ENCODE results near the gene IGF2. TPM values are rescaled to one million over a fixed set of nuclear protein-coding genes. Genes with fewer than 3 reads are reported as not detected.

Gene IGF2
- total and polyA plus RNA-seq, 2 donors (not counting 3 experiments of a cell fraction or from before 2014, with no cell fraction given), result 5.7 to 21.0 TPM

GRCh38 chr11:2128130-2128510 is 11.1 kb downstream of the IGF2 start:
- dilution Hi-C loops (cut with MboI; ENCODE audit: extremely low pct_ligation_motif_present, low sequenced_read_pairs), result no loop called here
- Histone ChIP-seq H3K9me1 (replicated peaks; ENCODE audit: control insufficient read depth, extremely low read depth, insufficient read depth, low read length) (no peaks in the 10 kb centered on the region), H3K27ac (ENCODE audit: insufficient read depth, low read depth, low read length) (no peak overlapping the region), H3K9ac (replicated peaks; ENCODE audit: extremely low read depth, insufficient read depth, low read length) (no peak overlapping the region), H3K4me2 (ENCODE audit: insufficient read depth, low read length) (no peak overlapping the region), H2AFZ (ENCODE audit: low read depth, low read length) (no peak overlapping the region), H3K4me1 (ENCODE audit: control insufficient read depth, extremely low read depth, insufficient read depth, low read length) (no peaks in the 10 kb centered on the region), H4K20me1 (replicated peaks; ENCODE audit: control insufficient read depth, extremely low read depth, insufficient read depth, low read length) (no peaks in the 10 kb centered on the region), H3K36me3 (ENCODE audit: control insufficient read depth in 2 of 2, extremely low read depth in 1 of 2, insufficient read depth in 2 of 2, low read length in 2 of 2) (no peaks in the 10 kb centered on the region), H3K27me3 (ENCODE audit: control insufficient read depth in 2 of 2, insufficient read depth in 2 of 2, low read length in 2 of 2) (no peaks in the 10 kb centered on the region), H3K9me3 (replicated peaks; ENCODE audit: control insufficient read depth, insufficient read depth, low read length) (no peaks in the 10 kb centered on the region), H3K4me3 (replicated peaks in 1 of 3; ENCODE audit: insufficient read depth in 1 of 3, low read depth in 1 of 3, low read length in 3 of 3) (no peak overlapping the region), H3K79me2 (ENCODE audit: control insufficient read depth, insufficient read depth, low read length) (no peaks in the 10 kb centered on the region)
- DNase-seq (ENCODE audit: low read depth, low spot score) (no peak), FAIRE-seq (no peak)
- ChIA-PET POLR2A (no interaction called here), CTCF (interaction anchor here (1.2 kb wide), 1 partner anchor 24 kb away, joined by 4 read pairs; no protein-coding TSS in a partner anchor)
- TF ChIP-seq EZH2 (IDR thresholded peaks at IDR 0.05; ENCODE audit: borderline replicate concordance, low read depth, low read length, severe bottlenecking), result no peak
- no peak for TF ChIP-seq GATA2 (IDR thresholded peaks at IDR 0.05; ENCODE audit: insufficient read depth, insufficient read length, low read depth, low read length)
- no peak for TF ChIP-seq MAX (IDR thresholded peaks at IDR 0.05; ENCODE audit: insufficient read depth, insufficient read length)
- TF ChIP-seq POLR2A (IDR thresholded peaks at IDR 0.05; ENCODE audit: low read depth, low read length), result no peak
- no peak for TF ChIP-seq FOS (IDR thresholded peaks at IDR 0.05; ENCODE audit: borderline replicate concordance, insufficient read depth, low read length)
- TF ChIP-seq POLR2AphosphoS5 (IDR thresholded peaks at IDR 0.05; ENCODE audit: insufficient read depth, low read depth, low read length), result no peak
- intact Hi-C loops (cut with micrococcal nuclease), result no loop called here
- no TSS peak for BruUV-seq (replicated peaks)

GRCh38 chr11:2127482-2128129 is 11.6 kb downstream of the IGF2 start:
- dilution Hi-C loops (cut with MboI; ENCODE audit: extremely low pct_ligation_motif_present, low sequenced_read_pairs) (no loop called here), intact Hi-C loops (cut with micrococcal nuclease) (no loop called here)
- ChIA-PET POLR2A (no interaction called here), CTCF (interaction anchor here (1.2 kb wide), 1 partner anchor 24 kb away, joined by 4 read pairs; no protein-coding TSS in a partner anchor)
- H3K4me1 ChIP-seq (ENCODE audit: control insufficient read depth, extremely low read depth, insufficient read depth, low read length), result no peaks in the 10 kb centered on the region
- H2AFZ ChIP-seq (ENCODE audit: low read depth, low read length), result no peak overlapping the region
- H3K9me3 ChIP-seq (replicated peaks; ENCODE audit: control insufficient read depth, insufficient read depth, low read length), result no peaks in the 10 kb centered on the region
- no peak for FAIRE-seq
- no peaks in the 10 kb centered on the region for H3K27me3 ChIP-seq (ENCODE audit: control insufficient read depth in 2 of 2, insufficient read depth in 2 of 2, low read length in 2 of 2)
- H3K9me1 ChIP-seq (replicated peaks; ENCODE audit: control insufficient read depth, extremely low read depth, insufficient read depth, low read length), result no peaks in the 10 kb centered on the region
- no peak overlapping the region for H3K9ac ChIP-seq (replicated peaks; ENCODE audit: extremely low read depth, insufficient read depth, low read length)
- H3K79me2 ChIP-seq (ENCODE audit: control insufficient read depth, insufficient read depth, low read length), result no peaks in the 10 kb centered on the region
- H3K4me3 ChIP-seq (replicated peaks in 1 of 3; ENCODE audit: insufficient read depth in 1 of 3, low read depth in 1 of 3, low read length in 3 of 3), result no peak overlapping the region
- H3K27ac ChIP-seq (ENCODE audit: insufficient read depth, low read depth, low read length), result no peak overlapping the region
- DNase-seq (ENCODE audit: low read depth, low spot score), result no peak
- no peak overlapping the region for H3K4me2 ChIP-seq (ENCODE audit: insufficient read depth, low read length)
- no peaks in the 10 kb centered on the region for H4K20me1 ChIP-seq (replicated peaks; ENCODE audit: control insufficient read depth, extremely low read depth, insufficient read depth, low read length)
- no TSS peak for BruUV-seq (replicated peaks)
- H3K36me3 ChIP-seq (ENCODE audit: control insufficient read depth in 2 of 2, extremely low read depth in 1 of 2, insufficient read depth in 2 of 2, low read length in 2 of 2), result no peaks in the 10 kb centered on the region
- TF ChIP-seq CTCF (IDR thresholded peaks at IDR 0.05; ENCODE audit: extremely low read depth in 1 of 2, insufficient read depth in 1 of 2, low read depth in 1 of 2, low read length in 2 of 2) (no peak), MAX (IDR thresholded peaks at IDR 0.05; ENCODE audit: insufficient read depth, insufficient read length) (no peak), POLR2A (IDR thresholded peaks at IDR 0.05; ENCODE audit: low read depth, low read length) (no peak)
